Mesodermal cell (in vitro differentiated cells): ENCODE results near the gene CCDC188.

ENCODE experiments used
- H3K27ac ChIP-seq: 2 replicates; pipeline ENCODE4 v1.7.0; 2013; ENCODE audit warnings: mild to moderate bottlenecking, low read depth, low read length, moderate library complexity; ENCODE audit not compliant: severe bottlenecking
- H3K36me3 ChIP-seq: 2 replicates; pipeline ENCODE4 v1.7.1; 2013; ENCODE audit warnings: mild to moderate bottlenecking, low read length, moderate library complexity; ENCODE audit not compliant: control insufficient read depth, insufficient read depth
- H3K4me1 ChIP-seq: one replicate; pipeline ENCODE4 v1.7.1; 2013; ENCODE audit warnings: mild to moderate bottlenecking, low read length; ENCODE audit not compliant: insufficient read depth, control insufficient read depth, poor library complexity, severe bottlenecking
- H3K4me3 ChIP-seq: 2 replicates; pipeline ENCODE4 v1.7.0; 2013; ENCODE audit warnings: low read length, control low read depth, mild to moderate bottlenecking; ENCODE audit not compliant: insufficient read depth, poor library complexity, severe bottlenecking; ENCODE audit errors: extremely low read depth
- H3K9me3 ChIP-seq: 2 replicates; pipeline ENCODE4 v1.7.1; 2013; ENCODE audit warnings: mild to moderate bottlenecking, low read length, moderate library complexity; ENCODE audit not compliant: control insufficient read depth
- WGBS, 2 experiments: methylation state at CpG; one replicate each; pipeline ENCODE4 v1.1.5; 2013; ENCODE audit warnings: missing lambda C conversion rate in 2 of 2; ENCODE audit not compliant: insufficient coverage in 2 of 2; 5-methylcytosine and 5-hydroxymethylcytosine counted together

The CCDC188 gene

GRCh38 chr22:20116376-20116950 lies 34.4 kb downstream of the CCDC188 start:
- no peaks in the 10 kb centered on the region for H3K9me3 ChIP-seq
- H3K27ac ChIP-seq, result peak overlapping the region; percentile 82
- H3K4me3 ChIP-seq, result peak overlapping the region; percentile 98
- peaks cover 16% of the 10 kb centered on the region for H3K4me1 ChIP-seq
- 26 to 29% methylated on average over 18 to 22 of the region's 27 CpGs for WGBS, 2 experiments
- H3K36me3 ChIP-seq, result peaks cover 76% of the 10 kb centered on the region

- H3K36me3 ChIP-seq, result peaks cover 72% of the 10 kb centered on the region
Observed at GRCh38 chr22:20115691-20116375, 35.0 kb downstream of the CCDC188 start, which contains the start of gene RANBP1. Gene RANBP1 (plus strand): TSS chr22:20116104. CDS start chr22:20116185, 81 bp downstream.

GRCh38 chr22:20114506-20115475 lies 36.1 kb downstream of the CCDC188 start:
- no peak overlapping the region for H3K4me3 ChIP-seq
- no peak overlapping the region for H3K27ac ChIP-seq
- WGBS, 2 experiments, result 94 to 97% methylated on average over 28 to 36 of the region's 36 CpGs
- peaks cover 16% of the 10 kb centered on the region for H3K4me1 ChIP-seq
- peaks cover 72% of the 10 kb centered on the region for H3K36me3 ChIP-seq
- H3K9me3 ChIP-seq, result no peaks in the 10 kb centered on the region

More at GRCh38 chr22:20115691-20116375, 35.0 kb downstream of the CCDC188 start, which contains the start of gene RANBP1:
- WGBS, 2 experiments, result 90 to 92% methylated on average over 28 to 29 of the region's 30 CpGs
- H3K27ac ChIP-seq, result peak within 1 kb of the TSS; percentile 82
- H3K4me1 ChIP-seq, result peaks cover 16% of the 10 kb centered on the region
- peak within 1 kb of the TSS; percentile 98 for H3K4me3 ChIP-seq
- H3K9me3 ChIP-seq, result no peaks in the 10 kb centered on the region

GRCh38 chr22:20113551-20114310 lies 37.1 kb downstream of the CCDC188 start:
- H3K27ac ChIP-seq, result no peak overlapping the region

GRCh38 chr22:20112623-20113511 lies 38.0 kb downstream of the CCDC188 start:
- Histone ChIP-seq H3K36me3 (peaks cover 76% of the 10 kb centered on the region), H3K4me1 (peaks cover 6% of the 10 kb centered on the region), H3K4me3 (no peak overlapping the region), H3K9me3 (no peaks in the 10 kb centered on the region), H3K27ac (no peak overlapping the region)
- WGBS, 2 experiments, result 95 to 97% methylated on average over 19 to 21 of the region's 26 CpGs

More at GRCh38 chr22:20113551-20114310, 37.1 kb downstream of the CCDC188 start:
- Histone ChIP-seq H3K4me1 (peaks cover 8% of the 10 kb centered on the region), H3K4me3 (no peak overlapping the region), H3K9me3 (no peaks in the 10 kb centered on the region), H3K36me3 (peaks cover 72% of the 10 kb centered on the region)
- WGBS, 2 experiments, result 95% methylated on average over 15 to 18 of the region's 19 CpGs

- WGBS, 2 experiments, result 96 to 100% methylated on average over 1 to 5 of the region's 7 CpGs
- H3K36me3 ChIP-seq, result peaks cover 85% of the 10 kb centered on the region
- no peak overlapping the region for H3K4me3 ChIP-seq
- H3K9me3 ChIP-seq, result no peaks in the 10 kb centered on the region
- no peak overlapping the region for H3K27ac ChIP-seq
- peaks cover 6% of the 10 kb centered on the region for H3K4me1 ChIP-seq
Observed at GRCh38 chr22:20111689-20112622, 38.9 kb downstream of the CCDC188 start.

- peak overlapping the region; percentile 10 for H3K27ac ChIP-seq
- no peaks in the 10 kb centered on the region for H3K9me3 ChIP-seq
- H3K36me3 ChIP-seq, result peaks cover 92% of the 10 kb centered on the region
- no peak overlapping the region for H3K4me3 ChIP-seq
- peaks cover 5% of the 10 kb centered on the region for H3K4me1 ChIP-seq
- WGBS, 2 experiments, result 78 to 84% methylated on average over 14 of the region's 14 CpGs
Observed at GRCh38 chr22:20111045-20111688, 39.7 kb downstream of the CCDC188 start.

GRCh38 chr22:20110359-20110985 lies 40.4 kb downstream of the CCDC188 start:
- H3K36me3 ChIP-seq, result peaks cover 92% of the 10 kb centered on the region
- peak overlapping the region; percentile 10 for H3K27ac ChIP-seq
- WGBS, 2 experiments, result 88 to 96% methylated on average over 7 to 9 of the region's 9 CpGs
- H3K4me3 ChIP-seq, result no peak overlapping the region
- peaks cover 2% of the 10 kb centered on the region for H3K4me1 ChIP-seq
- no peaks in the 10 kb centered on the region for H3K9me3 ChIP-seq
